H1 (cell line): ENCODE measurements around the gene CATSPERD. TPM values are rescaled to one million over a fixed set of nuclear protein-coding genes. Genes with fewer than 3 reads are reported as not detected.

ENCODE experiments used
- CTCF ChIA-PET: fragments of 300-600 bp; sonication (Branson Sonifier 250); formaldehyde crosslinking; loops from one replicate; lab custom pipeline; 2021; ENCODE audit not compliant: partially characterized antibody; lab: Charles Lee
- POLR2A ChIA-PET: fragments of 300-600 bp; sonication (Branson Sonifier 250); formaldehyde crosslinking; loops from one replicate; lab custom pipeline; 2021; ENCODE audit warnings: inconsistent platforms; ENCODE audit not compliant: partially characterized antibody; lab: Charles Lee
- DNase-seq, 2 experiments: peaks; one replicate each; pipeline versions ENCODE4 v3.0.0 to v3.0.0-alpha.2; 2010 to 2022; ENCODE audit warnings: low spot score in 2 of 2, low read depth in 1 of 2, mixed read lengths in 1 of 2
- FAIRE-seq: peaks from 2 replicates; lab custom pipeline; 2011; peaks lifted over from hg19 to GRCh38; lab: Jason Lieb, UNC
- H2AFZ ChIP-seq: 2 replicates; pipeline ENCODE4 v1.8.1; 2012; ENCODE audit warnings: low read length, inconsistent platforms
- H2AK5ac ChIP-seq: 2 replicates; pipeline ENCODE4 v1.6.1; 2013; ENCODE audit warnings: low read depth, low read length
- H2BK120ac ChIP-seq: replicated peaks from 2 replicates; pipeline ENCODE3; 2013; ENCODE audit warnings: low read depth, low read length, inconsistent platforms
- H2BK12ac ChIP-seq: 2 replicates; pipeline ENCODE4 v1.6.1; 2013; ENCODE audit warnings: low read depth, low read length
- H2BK15ac ChIP-seq: 2 replicates; pipeline ENCODE4 v1.6.1; 2013; ENCODE audit warnings: low read length
- H2BK20ac ChIP-seq: 2 replicates; pipeline ENCODE4 v1.6.1; 2013; ENCODE audit warnings: low read length
- H2BK5ac ChIP-seq: 2 replicates; pipeline ENCODE4 v1.6.1; 2013; ENCODE audit warnings: low read depth, low read length
- H3K14ac ChIP-seq: 2 replicates; pipeline ENCODE4 v1.6.1; 2013; ENCODE audit warnings: inconsistent platforms; ENCODE audit not compliant: insufficient read length
- H3K18ac ChIP-seq: 2 replicates; pipeline ENCODE4 v1.6.1; 2013; ENCODE audit warnings: low read length; ENCODE audit errors: extremely low read depth
- H3K23ac ChIP-seq: 2 replicates; pipeline ENCODE4 v1.6.1; 2013; ENCODE audit warnings: inconsistent platforms; ENCODE audit not compliant: insufficient read length
- H3K23me2 ChIP-seq: 2 replicates; pipeline ENCODE4 v1.6.1; 2013; ENCODE audit warnings: low read depth, low read length
- H3K27ac ChIP-seq: 2 replicates; pipeline ENCODE4 v1.6.1; 2011; ENCODE audit warnings: low read depth, low read length, inconsistent platforms
- H3K27me3 ChIP-seq, 4 experiments: replicated peaks in 1 of 4; 1 replicate in 1 of 4; 2 replicates in 3 of 4; pipeline versions ENCODE4 v1.6.1 to v1.8.1; 2011 to 2013; ENCODE audit warnings: low read length in 3 of 4, mild to moderate bottlenecking in 3 of 4, inconsistent platforms in 2 of 4, mixed read lengths in 2 of 4, moderate library complexity in 1 of 4; ENCODE audit not compliant: control insufficient read depth in 3 of 4, insufficient read depth in 3 of 4; ENCODE audit errors: extremely low read depth in 1 of 4
- H3K36me3 ChIP-seq, 4 experiments: 2 replicates each; pipeline versions ENCODE4 v1.6.1 to v1.8.1; 2011 to 2013; ENCODE audit warnings: mild to moderate bottlenecking in 4 of 4, low read length in 3 of 4, moderate library complexity in 2 of 4, control low read depth in 1 of 4, inconsistent platforms in 1 of 4; ENCODE audit not compliant: insufficient read depth in 4 of 4, control insufficient read depth in 2 of 4
- H3K4ac ChIP-seq: replicated peaks from 2 replicates; pipeline ENCODE3; 2013; ENCODE audit warnings: low read length, low read depth, mixed read lengths, inconsistent platforms; ENCODE audit not compliant: insufficient read length
- H3K4me1 ChIP-seq, 4 experiments: replicated peaks in 1 of 4; 1 replicate in 1 of 4; 2 replicates in 3 of 4; pipeline versions ENCODE4 v1.6.1 to v1.8.1; 2011 to 2013; ENCODE audit warnings: low read length in 3 of 4, inconsistent platforms in 2 of 4, mixed read lengths in 1 of 4; ENCODE audit not compliant: insufficient read depth in 4 of 4, control insufficient read depth in 3 of 4
- H3K4me2 ChIP-seq, 2 experiments: 2 replicates each; pipeline versions ENCODE4 v1.6.1 to v1.8.1; 2011 to 2013; ENCODE audit warnings: low read depth in 2 of 2, low read length in 2 of 2, control low read depth in 1 of 2, inconsistent platforms in 1 of 2, mild to moderate bottlenecking in 1 of 2; ENCODE audit not compliant: insufficient read depth in 1 of 2
- H3K4me3 ChIP-seq, 4 experiments: fragments of 200-600, 300-600 bp in 1 of 4; sonication (generic), shearing (Covaris generic), sonication (Bioruptor Twin) in 1 of 4; 2 replicates each; pipeline versions ENCODE4 v1.5.1 to v1.8.1; 2011 to 2016; ENCODE audit warnings: low read length in 4 of 4, low read depth in 3 of 4, control low read depth in 2 of 4, inconsistent platforms in 2 of 4, mild to moderate bottlenecking in 2 of 4, mixed read lengths in 1 of 4, moderate library complexity in 1 of 4; ENCODE audit not compliant: insufficient read depth in 2 of 4; ENCODE audit errors: extremely low read depth in 1 of 4
- H3K56ac ChIP-seq: replicated peaks from 2 replicates; pipeline ENCODE3; 2013; ENCODE audit warnings: low read depth, mild to moderate bottlenecking, mixed read lengths, low read length, inconsistent platforms; ENCODE audit not compliant: insufficient read length
- H3K79me1 ChIP-seq: 2 replicates; pipeline ENCODE4 v1.6.1; 2013; ENCODE audit warnings: low read depth, low read length, control low read depth
- H3K79me2 ChIP-seq, 2 experiments: 2 replicates each; pipeline versions ENCODE4 v1.6.1 to v1.8.1; 2012 to 2013; ENCODE audit warnings: low read length in 2 of 2, mild to moderate bottlenecking in 2 of 2, inconsistent platforms in 1 of 2; ENCODE audit not compliant: insufficient read depth in 2 of 2, control insufficient read depth in 1 of 2
- H3K9ac ChIP-seq, 4 experiments: replicated peaks in 1 of 4; 1 replicate in 1 of 4; 2 replicates in 3 of 4; pipeline versions ENCODE4 v1.6.1 to v1.8.1; 2011 to 2013; ENCODE audit warnings: low read depth in 3 of 4, low read length in 3 of 4, control low read depth in 2 of 4, mild to moderate bottlenecking in 2 of 4, moderate library complexity in 2 of 4, inconsistent platforms in 1 of 4; ENCODE audit errors: extremely low read depth in 1 of 4
- H3K9me3 ChIP-seq, 2 experiments: 2 replicates each; pipeline versions ENCODE4 v1.6.1 to v1.8.1; 2012 to 2013; ENCODE audit warnings: mild to moderate bottlenecking in 2 of 2, moderate library complexity in 2 of 2, control low read depth in 1 of 2, inconsistent platforms in 1 of 2, low read depth in 1 of 2, low read length in 1 of 2, mixed read lengths in 1 of 2; ENCODE audit not compliant: insufficient read depth in 2 of 2
- H4K20me1 ChIP-seq, 2 experiments: replicated peaks in 1 of 2; 2 replicates each; pipeline versions ENCODE3 to v1.8.1; 2011 to 2013; ENCODE audit warnings: inconsistent platforms in 2 of 2, low read length in 2 of 2, mild to moderate bottlenecking in 1 of 2; ENCODE audit not compliant: insufficient read depth in 2 of 2, control insufficient read depth in 1 of 2
- H4K5ac ChIP-seq: 2 replicates; pipeline ENCODE4 v1.6.1; 2013; ENCODE audit warnings: low read length, low read depth, mixed read lengths, inconsistent platforms; ENCODE audit not compliant: insufficient read length
- H4K8ac ChIP-seq: 2 replicates; pipeline ENCODE4 v1.8.0; 2013; ENCODE audit warnings: mild to moderate bottlenecking, moderate library complexity, low read length, inconsistent platforms; ENCODE audit not compliant: insufficient read depth; ENCODE audit errors: extremely low read depth
- H4K91ac ChIP-seq: replicated peaks from 2 replicates; pipeline ENCODE3; 2013; ENCODE audit warnings: low read length, mixed read lengths, inconsistent platforms; ENCODE audit not compliant: insufficient read length
- ATF2 ChIP-seq: IDR thresholded peaks from 2 replicates; pipeline ENCODE4 v1.6.1; 2012; ENCODE audit warnings: low read length, inconsistent platforms
- CBX8 ChIP-seq: fragments of 300-800, 300-1000 bp; sonication (generic); IDR thresholded peaks from 2 replicates; pipeline ENCODE4 v1.7.1; 2016; ENCODE audit warnings: low read depth, low read length, borderline replicate concordance
- CHD2 ChIP-seq: IDR thresholded peaks from 2 replicates; pipeline ENCODE4 v1.6.1; 2012; ENCODE audit warnings: low read length, improper control_type of control experiment
- GABPA ChIP-seq: IDR thresholded peaks from 2 replicates; pipeline ENCODE4 v1.6.1; 2011; ENCODE audit warnings: mild to moderate bottlenecking, low read length, moderate library complexity, borderline replicate concordance; ENCODE audit not compliant: insufficient read depth
- HDAC6 ChIP-seq: IDR thresholded peaks from one replicate; pipeline ENCODE4 v1.7.1; 2012; ENCODE audit warnings: low read depth, mild to moderate bottlenecking, inconsistent platforms, low read length, moderate library complexity
- POLR2A ChIP-seq, 2 experiments: IDR thresholded peaks; 1 replicate in 1 of 2; 2 replicates in 1 of 2; pipeline ENCODE4 v1.6.1; 2011; ENCODE audit warnings: low read depth in 2 of 2, low read length in 2 of 2, mild to moderate bottlenecking in 2 of 2; ENCODE audit errors: control extremely low read depth in 1 of 2
- SAP30 ChIP-seq: fragments of 300-600 bp; sonication (generic); IDR thresholded peaks from 2 replicates; pipeline ENCODE4 v1.7.1; 2012; ENCODE audit warnings: low read length, moderate library complexity, mild to moderate bottlenecking, inconsistent platforms; ENCODE audit not compliant: insufficient read depth, insufficient replicate concordance
- TCF12 ChIP-seq: IDR thresholded peaks from 2 replicates; pipeline ENCODE4 v1.6.1; 2011; ENCODE audit warnings: low read depth, mild to moderate bottlenecking, low read length
- WGBS, 2 experiments: shearing (Covaris generic) in 1 of 2; methylation state at CpG; one replicate each; pipeline versions ENCODE4 v1.1.6 to v1.1.7; 2013 to 2015; ENCODE audit warnings: low lambda C conversion rate in 2 of 2, mixed read lengths in 2 of 2, inconsistent platforms in 1 of 2, low coverage in 1 of 2, missing lambda C conversion rate in 1 of 2; ENCODE audit not compliant: insufficient replicate concordance in 2 of 2, insufficient coverage in 1 of 2, insufficient read length in 1 of 2; ENCODE audit errors: extremely low coverage in 1 of 2, missing lambda C conversion rate in 1 of 2; 5-methylcytosine and 5-hydroxymethylcytosine counted together
- polyA plus RNA-seq, 7 experiments: library from polyadenylated mRNA; depleted of rRNA in 3 of 7; stranded (reverse) in 5 of 7; unstranded in 2 of 7; fragments of >200 nt in 5 of 7; fragments of 200-250 nt in 2 of 7; gene quantifications; 1 replicate in 5 of 7; 2 replicates in 1 of 7; 4 replicates in 1 of 7; pipeline versions ENCODE4 v1.2.1 to v1.2.3, GENCODE V29; 2011 to 2013; ENCODE audit warnings: missing spikeins in 2 of 7, mixed read lengths in 2 of 7
- total RNA-seq: library from RNA; stranded (reverse); fragmentation: NEBNext Ultra II Directional; extraction: Animal tissue kit (Norgen Biotek cat#: 25700); gene quantifications from 2 replicates; pipeline ENCODE4 v1.2.1, GENCODE V29; 2021

CATSPERD gene
- total and polyA plus RNA-seq, 2 of the 8 experiments (the other 6 are each of a cell fraction or from before 2014, with no cell fraction given) = 0.12 TPM; not detected in 1

- H3K23ac ChIP-seq = no peak overlapping the region
- no peak overlapping the region for H2BK20ac ChIP-seq
- no peak overlapping the region for H2AK5ac ChIP-seq
- H3K9me3 ChIP-seq = peaks cover 0 to 9% of the 10 kb centered on the region in 2 experiments; a peak in 1 of 4 replicates
- H4K20me1 ChIP-seq = peaks cover 6 to 10% of the 10 kb centered on the region in 2 experiments
- no peak overlapping the region for H3K4me3 ChIP-seq
- H3K4ac ChIP-seq = no peak overlapping the region
- no peak overlapping the region for H4K91ac ChIP-seq
- H4K8ac ChIP-seq = peak overlapping the region; percentile 68
- CTCF ChIA-PET = interaction anchor here (0.6 to 1.7 kb wide), 3 partner anchors 17 to 234 kb away, joined by 3 to 5 read pairs (median 3); no protein-coding TSS in a partner anchor
- no peak overlapping the region for H3K18ac ChIP-seq
- H3K36me3 ChIP-seq = peaks cover 34 to 77% (median 65%) of the 10 kb centered on the region in 4 experiments
- TF ChIP-seq CHD2 = no peak
- TF ChIP-seq ATF2 = no peak
- no peak for TF ChIP-seq HDAC6
- no peak for TF ChIP-seq SAP30
- TF ChIP-seq POLR2A (IDR thresholded peaks at IDR 0.05; ENCODE audit: control extremely low read depth in 1 of 2, low read depth in 2 of 2, low read length in 2 of 2) = peak in 1 of 2 experiments; percentile 45; a peak in 1 of 3 replicates
- TF ChIP-seq GABPA = no peak
- no peak for TF ChIP-seq CBX8
- no peak for TF ChIP-seq TCF12
- WGBS, 2 experiments = 94% methylated on average over 38 of the region's 40 CpGs; no CpG with 5 or more reads in 1 of the 2 experiments
- no peaks in the 10 kb centered on the region for H3K4me1 ChIP-seq
- no peak overlapping the region for H2AFZ ChIP-seq
- H2BK15ac ChIP-seq = no peak overlapping the region
- POLR2A ChIA-PET = interaction anchor here (0.6 to 22.4 kb wide), 6 partner anchors 9 to 80 kb away, joined by 3 to 620 read pairs (median 5); partner anchors contain the start of genes PRR22 and RPL36
- H3K79me2 ChIP-seq = no peaks in the 10 kb centered on the region
- no peak overlapping the region for H2BK12ac ChIP-seq
- H3K14ac ChIP-seq = no peak overlapping the region
- DNase-seq = no peak
- H4K5ac ChIP-seq = no peak overlapping the region
- no peak overlapping the region for H3K27ac ChIP-seq
- H3K4me2 ChIP-seq = no peak overlapping the region
- H2BK120ac ChIP-seq = no peak overlapping the region
- FAIRE-seq = no peak
- H3K27me3 ChIP-seq = no peaks in the 10 kb centered on the region
- H3K9ac ChIP-seq = no peak overlapping the region
- H3K79me1 ChIP-seq = no peaks in the 10 kb centered on the region; the same call in 1 of the 2 replicates
- H2BK5ac ChIP-seq = no peak overlapping the region; the same call in 1 of the 2 replicates
- H3K23me2 ChIP-seq = no peaks in the 10 kb centered on the region; the same call in 1 of the 2 replicates
- H3K56ac ChIP-seq = no peak overlapping the region
These were observed 16.3 kb upstream of the CATSPERD start for GRCh38 chr19:5703819-5704818.
